OCI-LY7 (cell line): ENCODE results near the gene FEV. TPM values are rescaled to one million over a fixed set of nuclear protein-coding genes. Genes with fewer than 3 reads are reported as not detected.

Experiments
- BruUV-seq: library from RNA; stranded (reverse); fragments of 400-500 nt; replicated peaks from 2 replicates; lab custom pipeline; 2021; lab: Mats Ljungman, UMichigan
- CTCF ChIA-PET: fragments of 300-600 bp; sonication (Branson Sonifier 250); formaldehyde crosslinking; loops from one replicate; lab custom pipeline; 2022; ENCODE audit warnings: antibody characterized with exemption; ENCODE audit not compliant: unreplicated experiment; lab: Charles Lee
- POLR2A ChIA-PET: fragments of 300-600 bp; sonication (Branson Sonifier 250); formaldehyde crosslinking; loops from one replicate; lab custom pipeline; 2022; ENCODE audit warnings: antibody characterized with exemption; lab: Charles Lee
- DNase-seq: peaks from one replicate; pipeline ENCODE4 v3.0.0-alpha.2; 2015; ENCODE audit warnings: low spot score
- H2AFZ ChIP-seq: fragments of 200-600 bp; sonication (generic), shearing (Covaris generic); 2 replicates; pipeline ENCODE4 v1.6.1; 2014; ENCODE audit warnings: mild to moderate bottlenecking, antibody characterized with exemption, low read length, moderate library complexity
- H3K27ac ChIP-seq: fragments of 200-600 bp; sonication (generic); 2 replicates; pipeline ENCODE4 v1.5.1; 2014; ENCODE audit warnings: mixed run types, low read depth, mild to moderate bottlenecking, moderate library complexity, low read length, inconsistent platforms; ENCODE audit not compliant: poor library complexity, severe bottlenecking
- H3K36me3 ChIP-seq: fragments of 200-600 bp; sonication (generic); 2 replicates; pipeline ENCODE4 v1.6.1; 2014; ENCODE audit warnings: mild to moderate bottlenecking, antibody characterized with exemption, low read length, moderate library complexity, mixed read lengths; ENCODE audit not compliant: insufficient read depth
- H3K4me1 ChIP-seq: fragments of 200-600 bp; sonication (generic); 2 replicates; pipeline ENCODE4 v1.5.1; 2014; ENCODE audit warnings: mild to moderate bottlenecking, low read length; ENCODE audit not compliant: insufficient read depth, poor library complexity, severe bottlenecking
- H3K4me2 ChIP-seq: fragments of 200-600 bp; sonication (generic); 2 replicates; pipeline ENCODE4 v1.6.1; 2014; ENCODE audit warnings: mild to moderate bottlenecking, low read length
- H3K4me3 ChIP-seq: fragments of 200-600 bp; sonication (generic); 2 replicates; pipeline ENCODE4 v1.5.1; 2014; ENCODE audit warnings: mild to moderate bottlenecking, low read depth, low read length; ENCODE audit not compliant: poor library complexity, severe bottlenecking
- H3K79me2 ChIP-seq: fragments of 200-600 bp; sonication (generic); 2 replicates; pipeline ENCODE4 v1.6.1; 2016; ENCODE audit warnings: low read depth, mild to moderate bottlenecking, low read length, moderate library complexity, mixed read lengths; ENCODE audit not compliant: insufficient read depth
- H3K9me2 ChIP-seq: fragments of 200-600 bp; sonication (generic); 2 replicates; pipeline ENCODE4 v1.6.1; 2016; ENCODE audit warnings: mild to moderate bottlenecking, low read length, mixed read lengths; ENCODE audit not compliant: insufficient read depth
- H3K9me3 ChIP-seq: fragments of 200-600 bp; sonication (generic); 2 replicates; pipeline ENCODE4 v1.6.1; 2014; ENCODE audit warnings: mild to moderate bottlenecking, mixed run types, low read length, mixed read lengths
- H4K20me1 ChIP-seq: fragments of 200-600 bp; sonication (generic); 2 replicates; pipeline ENCODE4 v1.6.1; 2014; ENCODE audit warnings: mild to moderate bottlenecking, antibody characterized with exemption, low read length, moderate library complexity, mixed read lengths; ENCODE audit not compliant: insufficient read depth
- CTCF ChIP-seq: fragments of 200-600 bp; sonication (generic); conservative IDR thresholded peaks from 2 replicates; pipeline ENCODE4 v1.5.1; 2014; ENCODE audit warnings: mild to moderate bottlenecking, antibody characterized with exemption, low read length, moderate library complexity, mixed read lengths
- EZH2phosphoT487 ChIP-seq: fragments of 200-600 bp; sonication (generic); IDR thresholded peaks from 2 replicates; pipeline ENCODE4 v1.6.1; 2018; ENCODE audit warnings: low read depth, borderline replicate concordance, mild to moderate bottlenecking, mixed run types, antibody characterized with exemption, low read length, moderate library complexity, mixed read lengths
- intact Hi-C: fragments of 100-400 bp; cut with micrococcal nuclease; formaldehyde crosslinking; loops from one replicate; pipeline ENCODE4 v1.10.0; 2022; ENCODE audit not compliant: unreplicated experiment
- total RNA-seq, 2 experiments: library from RNA; depleted of rRNA in 1 of 2; stranded (reverse); fragments of >200 nt in 1 of 2; shearing (Covaris generic) in 1 of 2; gene quantifications; 2 replicates each; pipeline ENCODE4 v1.2.3, GENCODE V29; 2014 to 2022

Gene FEV
- total RNA-seq, 2 experiments from 2014 or later: not detected

- TF ChIP-seq CTCF (no peak), EZH2phosphoT487 (no peak)
- Histone ChIP-seq H3K79me2 (no peaks in the 10 kb centered on the region), H2AFZ (no peak overlapping the region), H3K27ac (no peak overlapping the region), H3K4me1 (no peaks in the 10 kb centered on the region), H4K20me1 (no peaks in the 10 kb centered on the region), H3K9me2 (no peaks in the 10 kb centered on the region), H3K4me2 (no peak overlapping the region), H3K9me3 (no peaks in the 10 kb centered on the region), H3K4me3 (no peak overlapping the region), H3K36me3 (no peaks in the 10 kb centered on the region)
- BruUV-seq: no TSS peak
- POLR2A ChIA-PET: no interaction called here
- intact Hi-C loops: loop anchor here (5.0 kb wide), 1 partner anchor 145 kb away; no protein-coding TSS in a partner anchor
- DNase-seq: no peak
- CTCF ChIA-PET: interaction anchor here (0.6 kb wide), 4 partner anchors 17 to 372 kb away, joined by 3 to 8 read pairs (median 4); no protein-coding TSS in a partner anchor
Measured at GRCh38 chr2:218996937-218997336, 12.0 kb upstream of the FEV start.

- H3K4me3 ChIP-seq: no peak overlapping the region
- intact Hi-C loops: loop anchor here (5.0 kb wide), 1 partner anchor 144 kb away; no protein-coding TSS in a partner anchor
- CTCF ChIA-PET: interaction anchor here (0.6 to 1.0 kb wide), 5 partner anchors 16 to 373 kb away, joined by 3 to 13 read pairs (median 3); no protein-coding TSS in a partner anchor
- H3K9me2 ChIP-seq: no peaks in the 10 kb centered on the region
- no TSS peak for BruUV-seq
- no peaks in the 10 kb centered on the region for H3K36me3 ChIP-seq
- no peaks in the 10 kb centered on the region for H3K79me2 ChIP-seq
- H2AFZ ChIP-seq: no peak overlapping the region
- peak; percentile 54 for DNase-seq
- TF ChIP-seq EZH2phosphoT487 (no peak), CTCF (peak; percentile 85)
- H4K20me1 ChIP-seq: no peaks in the 10 kb centered on the region
- POLR2A ChIA-PET: no interaction called here
- no peaks in the 10 kb centered on the region for H3K9me3 ChIP-seq
- no peaks in the 10 kb centered on the region for H3K4me1 ChIP-seq
- H3K4me2 ChIP-seq: peak overlapping the region; percentile 15; the same call in 1 of the 2 replicates
- H3K27ac ChIP-seq: no peak overlapping the region
Measured at GRCh38 chr2:218995972-218996711, 11.2 kb upstream of the FEV start.

GRCh38 chr2:218995561-218995960 lies 10.6 kb upstream of the FEV start:
- Histone ChIP-seq H4K20me1 (no peaks in the 10 kb centered on the region), H3K79me2 (no peaks in the 10 kb centered on the region), H3K27ac (no peak overlapping the region), H3K4me1 (no peaks in the 10 kb centered on the region), H3K4me3 (no peak overlapping the region), H3K36me3 (no peaks in the 10 kb centered on the region), H2AFZ (no peak overlapping the region), H3K9me2 (no peaks in the 10 kb centered on the region), H3K9me3 (no peaks in the 10 kb centered on the region), H3K4me2 (no peak overlapping the region)
- intact Hi-C loops: loop anchor here (5.0 kb wide), 1 partner anchor 143 kb away; no protein-coding TSS in a partner anchor
- DNase-seq: no peak
- POLR2A ChIA-PET: interaction anchor here (0.6 kb wide), 1 partner anchor 11 kb away, joined by 3 read pairs; no protein-coding TSS in a partner anchor
- no TSS peak for BruUV-seq
- TF ChIP-seq CTCF (no peak), EZH2phosphoT487 (no peak)
- CTCF ChIA-PET: interaction anchor here (0.6 to 1.0 kb wide), 3 partner anchors 60 to 176 kb away, joined by 3 to 13 read pairs (median 3); no protein-coding TSS in a partner anchor
